H1 (cell line): Measurements from ENCODE around the gene ARHGEF6. TPM values are rescaled to one million over a fixed set of nuclear protein-coding genes. Genes with fewer than 3 reads are reported as not detected.

Source experiments
- CTCF ChIA-PET: fragments of 300-600 bp; sonication (Branson Sonifier 250); formaldehyde crosslinking; loops from one replicate; lab custom pipeline; 2021; ENCODE audit not compliant: partially characterized antibody; lab: Charles Lee
- POLR2A ChIA-PET: fragments of 300-600 bp; sonication (Branson Sonifier 250); formaldehyde crosslinking; loops from one replicate; lab custom pipeline; 2021; ENCODE audit warnings: inconsistent platforms; ENCODE audit not compliant: partially characterized antibody; lab: Charles Lee
- DNase-seq, 2 experiments: peaks; one replicate each; pipeline versions ENCODE4 v3.0.0 to v3.0.0-alpha.2; 2010 to 2022; ENCODE audit warnings: low spot score in 2 of 2, low read depth in 1 of 2, mixed read lengths in 1 of 2
- FAIRE-seq: peaks from 2 replicates; lab custom pipeline; 2011; peaks lifted over from hg19 to GRCh38; lab: Jason Lieb, UNC
- H2AFZ ChIP-seq: 2 replicates; pipeline ENCODE4 v1.8.1; 2012; ENCODE audit warnings: low read length, inconsistent platforms
- H2AK5ac ChIP-seq: 2 replicates; pipeline ENCODE4 v1.6.1; 2013; ENCODE audit warnings: low read depth, low read length
- H2BK120ac ChIP-seq: replicated peaks from 2 replicates; pipeline ENCODE3; 2013; ENCODE audit warnings: low read depth, low read length, inconsistent platforms
- H2BK12ac ChIP-seq: 2 replicates; pipeline ENCODE4 v1.6.1; 2013; ENCODE audit warnings: low read depth, low read length
- H2BK15ac ChIP-seq: 2 replicates; pipeline ENCODE4 v1.6.1; 2013; ENCODE audit warnings: low read length
- H2BK20ac ChIP-seq: 2 replicates; pipeline ENCODE4 v1.6.1; 2013; ENCODE audit warnings: low read length
- H2BK5ac ChIP-seq: 2 replicates; pipeline ENCODE4 v1.6.1; 2013; ENCODE audit warnings: low read depth, low read length
- H3K14ac ChIP-seq: 2 replicates; pipeline ENCODE4 v1.6.1; 2013; ENCODE audit warnings: inconsistent platforms; ENCODE audit not compliant: insufficient read length
- H3K18ac ChIP-seq: 2 replicates; pipeline ENCODE4 v1.6.1; 2013; ENCODE audit warnings: low read length; ENCODE audit errors: extremely low read depth
- H3K23ac ChIP-seq: 2 replicates; pipeline ENCODE4 v1.6.1; 2013; ENCODE audit warnings: inconsistent platforms; ENCODE audit not compliant: insufficient read length
- H3K23me2 ChIP-seq: 2 replicates; pipeline ENCODE4 v1.6.1; 2013; ENCODE audit warnings: low read depth, low read length
- H3K27ac ChIP-seq: 2 replicates; pipeline ENCODE4 v1.6.1; 2011; ENCODE audit warnings: low read depth, low read length, inconsistent platforms
- H3K27me3 ChIP-seq, 4 experiments: replicated peaks in 1 of 4; 1 replicate in 1 of 4; 2 replicates in 3 of 4; pipeline versions ENCODE4 v1.6.1 to v1.8.1; 2011 to 2013; ENCODE audit warnings: low read length in 3 of 4, mild to moderate bottlenecking in 3 of 4, inconsistent platforms in 2 of 4, mixed read lengths in 2 of 4, moderate library complexity in 1 of 4; ENCODE audit not compliant: control insufficient read depth in 3 of 4, insufficient read depth in 3 of 4; ENCODE audit errors: extremely low read depth in 1 of 4
- H3K36me3 ChIP-seq, 4 experiments: 2 replicates each; pipeline versions ENCODE4 v1.6.1 to v1.8.1; 2011 to 2013; ENCODE audit warnings: mild to moderate bottlenecking in 4 of 4, low read length in 3 of 4, moderate library complexity in 2 of 4, control low read depth in 1 of 4, inconsistent platforms in 1 of 4; ENCODE audit not compliant: insufficient read depth in 4 of 4, control insufficient read depth in 2 of 4
- H3K4ac ChIP-seq: replicated peaks from 2 replicates; pipeline ENCODE3; 2013; ENCODE audit warnings: low read length, low read depth, mixed read lengths, inconsistent platforms; ENCODE audit not compliant: insufficient read length
- H3K4me1 ChIP-seq, 4 experiments: replicated peaks in 1 of 4; 1 replicate in 1 of 4; 2 replicates in 3 of 4; pipeline versions ENCODE4 v1.6.1 to v1.8.1; 2011 to 2013; ENCODE audit warnings: low read length in 3 of 4, inconsistent platforms in 2 of 4, mixed read lengths in 1 of 4; ENCODE audit not compliant: insufficient read depth in 4 of 4, control insufficient read depth in 3 of 4
- H3K4me2 ChIP-seq, 2 experiments: 2 replicates each; pipeline versions ENCODE4 v1.6.1 to v1.8.1; 2011 to 2013; ENCODE audit warnings: low read depth in 2 of 2, low read length in 2 of 2, control low read depth in 1 of 2, inconsistent platforms in 1 of 2, mild to moderate bottlenecking in 1 of 2; ENCODE audit not compliant: insufficient read depth in 1 of 2
- H3K4me3 ChIP-seq, 4 experiments: fragments of 200-600, 300-600 bp in 1 of 4; sonication (generic), shearing (Covaris generic), sonication (Bioruptor Twin) in 1 of 4; 2 replicates each; pipeline versions ENCODE4 v1.5.1 to v1.8.1; 2011 to 2016; ENCODE audit warnings: low read length in 4 of 4, low read depth in 3 of 4, control low read depth in 2 of 4, inconsistent platforms in 2 of 4, mild to moderate bottlenecking in 2 of 4, mixed read lengths in 1 of 4, moderate library complexity in 1 of 4; ENCODE audit not compliant: insufficient read depth in 2 of 4; ENCODE audit errors: extremely low read depth in 1 of 4
- H3K56ac ChIP-seq: replicated peaks from 2 replicates; pipeline ENCODE3; 2013; ENCODE audit warnings: low read depth, mild to moderate bottlenecking, mixed read lengths, low read length, inconsistent platforms; ENCODE audit not compliant: insufficient read length
- H3K79me1 ChIP-seq: 2 replicates; pipeline ENCODE4 v1.6.1; 2013; ENCODE audit warnings: low read depth, low read length, control low read depth
- H3K79me2 ChIP-seq, 2 experiments: 2 replicates each; pipeline versions ENCODE4 v1.6.1 to v1.8.1; 2012 to 2013; ENCODE audit warnings: low read length in 2 of 2, mild to moderate bottlenecking in 2 of 2, inconsistent platforms in 1 of 2; ENCODE audit not compliant: insufficient read depth in 2 of 2, control insufficient read depth in 1 of 2
- H3K9ac ChIP-seq, 4 experiments: replicated peaks in 1 of 4; 1 replicate in 1 of 4; 2 replicates in 3 of 4; pipeline versions ENCODE4 v1.6.1 to v1.8.1; 2011 to 2013; ENCODE audit warnings: low read depth in 3 of 4, low read length in 3 of 4, control low read depth in 2 of 4, mild to moderate bottlenecking in 2 of 4, moderate library complexity in 2 of 4, inconsistent platforms in 1 of 4; ENCODE audit errors: extremely low read depth in 1 of 4
- H3K9me3 ChIP-seq, 2 experiments: 2 replicates each; pipeline versions ENCODE4 v1.6.1 to v1.8.1; 2012 to 2013; ENCODE audit warnings: mild to moderate bottlenecking in 2 of 2, moderate library complexity in 2 of 2, control low read depth in 1 of 2, inconsistent platforms in 1 of 2, low read depth in 1 of 2, low read length in 1 of 2, mixed read lengths in 1 of 2; ENCODE audit not compliant: insufficient read depth in 2 of 2
- H4K20me1 ChIP-seq, 2 experiments: replicated peaks in 1 of 2; 2 replicates each; pipeline versions ENCODE3 to v1.8.1; 2011 to 2013; ENCODE audit warnings: inconsistent platforms in 2 of 2, low read length in 2 of 2, mild to moderate bottlenecking in 1 of 2; ENCODE audit not compliant: insufficient read depth in 2 of 2, control insufficient read depth in 1 of 2
- H4K5ac ChIP-seq: 2 replicates; pipeline ENCODE4 v1.6.1; 2013; ENCODE audit warnings: low read length, low read depth, mixed read lengths, inconsistent platforms; ENCODE audit not compliant: insufficient read length
- H4K8ac ChIP-seq: 2 replicates; pipeline ENCODE4 v1.8.0; 2013; ENCODE audit warnings: mild to moderate bottlenecking, moderate library complexity, low read length, inconsistent platforms; ENCODE audit not compliant: insufficient read depth; ENCODE audit errors: extremely low read depth
- H4K91ac ChIP-seq: replicated peaks from 2 replicates; pipeline ENCODE3; 2013; ENCODE audit warnings: low read length, mixed read lengths, inconsistent platforms; ENCODE audit not compliant: insufficient read length
- ATF3 ChIP-seq: IDR thresholded peaks from 2 replicates; pipeline ENCODE4 v1.6.1; 2011; ENCODE audit warnings: low read depth, mild to moderate bottlenecking, low read length; ENCODE audit not compliant: insufficient read depth
- BCL11A ChIP-seq, 2 experiments: IDR thresholded peaks; one replicate each; pipeline ENCODE4 v1.6.1; 2011; ENCODE audit warnings: low read depth in 2 of 2, low read length in 2 of 2, mild to moderate bottlenecking in 2 of 2
- CREB1 ChIP-seq: IDR thresholded peaks from 2 replicates; pipeline ENCODE4 v1.6.1; 2012; ENCODE audit warnings: inconsistent platforms
- SIX5 ChIP-seq: IDR thresholded peaks from 2 replicates; pipeline ENCODE4 v1.6.1; 2011; ENCODE audit warnings: mild to moderate bottlenecking, low read depth, low read length
- SP2 ChIP-seq: IDR thresholded peaks from 2 replicates; pipeline ENCODE4 v1.6.1; 2012; ENCODE audit warnings: mild to moderate bottlenecking, low read length, inconsistent platforms
- WGBS, 2 experiments: shearing (Covaris generic) in 1 of 2; methylation state at CpG; one replicate each; pipeline versions ENCODE4 v1.1.6 to v1.1.7; 2013 to 2015; ENCODE audit warnings: low lambda C conversion rate in 2 of 2, mixed read lengths in 2 of 2, inconsistent platforms in 1 of 2, low coverage in 1 of 2, missing lambda C conversion rate in 1 of 2; ENCODE audit not compliant: insufficient replicate concordance in 2 of 2, insufficient coverage in 1 of 2, insufficient read length in 1 of 2; ENCODE audit errors: extremely low coverage in 1 of 2, missing lambda C conversion rate in 1 of 2; 5-methylcytosine and 5-hydroxymethylcytosine counted together
- polyA plus RNA-seq, 7 experiments: library from polyadenylated mRNA; depleted of rRNA in 3 of 7; stranded (reverse) in 5 of 7; unstranded in 2 of 7; fragments of >200 nt in 5 of 7; fragments of 200-250 nt in 2 of 7; gene quantifications; 1 replicate in 5 of 7; 2 replicates in 1 of 7; 4 replicates in 1 of 7; pipeline versions ENCODE4 v1.2.1 to v1.2.3, GENCODE V29; 2011 to 2013; ENCODE audit warnings: missing spikeins in 2 of 7, mixed read lengths in 2 of 7
- total RNA-seq: library from RNA; stranded (reverse); fragmentation: NEBNext Ultra II Directional; extraction: Animal tissue kit (Norgen Biotek cat#: 25700); gene quantifications from 2 replicates; pipeline ENCODE4 v1.2.1, GENCODE V29; 2021

The ARHGEF6 gene
- total and polyA plus RNA-seq, 2 of the 8 experiments (the other 6 are each of a cell fraction or from before 2014, with no cell fraction given), result 3.6 to 3.7 TPM

DNA sequence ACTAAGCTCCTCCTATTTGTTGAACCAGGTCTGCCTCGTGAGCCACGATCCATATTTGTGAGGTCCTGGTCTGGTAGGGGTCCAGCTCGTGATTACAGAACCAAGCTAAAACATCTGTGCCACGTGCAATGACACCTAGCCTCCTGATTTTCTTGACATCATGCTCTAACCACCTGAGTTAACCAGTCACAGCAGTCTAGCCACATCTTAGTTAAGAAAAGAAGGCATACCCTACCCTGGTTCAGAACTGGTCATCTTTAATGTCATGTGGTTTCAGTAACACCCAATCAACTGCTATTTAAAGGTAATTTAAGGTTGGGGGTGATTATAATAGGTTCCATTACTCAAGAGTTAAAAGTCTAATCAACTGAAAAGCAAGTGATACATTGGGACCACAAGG, 28.4 kb downstream of the ARHGEF6 start:
- H3K18ac ChIP-seq, result no peak overlapping the region
- H3K9me3 ChIP-seq, result no peaks in the 10 kb centered on the region
- CTCF ChIA-PET, result interaction anchor here (0.7 to 2.6 kb wide), 4 partner anchors 12 to 120 kb away, joined by 3 to 9 read pairs (median 5); no protein-coding TSS in a partner anchor
- H2AK5ac ChIP-seq, result no peak overlapping the region
- no peaks in the 10 kb centered on the region for H3K23me2 ChIP-seq
- H3K9ac ChIP-seq, result no peak overlapping the region
- H3K79me1 ChIP-seq, result no peaks in the 10 kb centered on the region
- H2BK5ac ChIP-seq, result no peak overlapping the region
- H2BK12ac ChIP-seq, result no peak overlapping the region
- H3K4ac ChIP-seq, result no peak overlapping the region
- H3K56ac ChIP-seq, result no peak overlapping the region
- H3K27ac ChIP-seq, result no peak overlapping the region
- no peak overlapping the region for H2BK15ac ChIP-seq
- no peaks in the 10 kb centered on the region for H3K36me3 ChIP-seq
- no peak for TF ChIP-seq SIX5
- no peak for TF ChIP-seq BCL11A (IDR thresholded peaks at IDR 0.05; ENCODE audit: low read depth in 2 of 2, low read length in 2 of 2)
- no peak for TF ChIP-seq CREB1
- TF ChIP-seq SP2, result no peak
- no peak for TF ChIP-seq ATF3
- no peak overlapping the region for H2BK120ac ChIP-seq
- 89% methylated on average over 4 of the region's 4 CpGs; no CpG with 5 or more reads in 1 of the 2 experiments for WGBS, 2 experiments
- H3K4me2 ChIP-seq, result no peak overlapping the region
- no peak overlapping the region for H2AFZ ChIP-seq
- H3K27me3 ChIP-seq, result no peaks in the 10 kb centered on the region
- no peak overlapping the region for H4K5ac ChIP-seq
- H4K8ac ChIP-seq, result no peak overlapping the region; the same call in 1 of the 2 replicates
- no peak for DNase-seq
- no peak overlapping the region for H3K14ac ChIP-seq
- H2BK20ac ChIP-seq, result no peak overlapping the region
- no peak for FAIRE-seq
- POLR2A ChIA-PET, result interaction anchor here (1.4 kb wide), 1 partner anchor 12 kb away, joined by 3 read pairs; no protein-coding TSS in a partner anchor
- no peaks in the 10 kb centered on the region for H3K79me2 ChIP-seq
- no peak overlapping the region for H4K91ac ChIP-seq
- no peaks in the 10 kb centered on the region for H4K20me1 ChIP-seq
- H3K23ac ChIP-seq, result no peak overlapping the region
- no peaks in the 10 kb centered on the region; a peak in 1 of 7 replicates for H3K4me1 ChIP-seq
- H3K4me3 ChIP-seq, result no peak overlapping the region
